ENCODE results near the gene CPA1.

CPA1 gene

DNA sequence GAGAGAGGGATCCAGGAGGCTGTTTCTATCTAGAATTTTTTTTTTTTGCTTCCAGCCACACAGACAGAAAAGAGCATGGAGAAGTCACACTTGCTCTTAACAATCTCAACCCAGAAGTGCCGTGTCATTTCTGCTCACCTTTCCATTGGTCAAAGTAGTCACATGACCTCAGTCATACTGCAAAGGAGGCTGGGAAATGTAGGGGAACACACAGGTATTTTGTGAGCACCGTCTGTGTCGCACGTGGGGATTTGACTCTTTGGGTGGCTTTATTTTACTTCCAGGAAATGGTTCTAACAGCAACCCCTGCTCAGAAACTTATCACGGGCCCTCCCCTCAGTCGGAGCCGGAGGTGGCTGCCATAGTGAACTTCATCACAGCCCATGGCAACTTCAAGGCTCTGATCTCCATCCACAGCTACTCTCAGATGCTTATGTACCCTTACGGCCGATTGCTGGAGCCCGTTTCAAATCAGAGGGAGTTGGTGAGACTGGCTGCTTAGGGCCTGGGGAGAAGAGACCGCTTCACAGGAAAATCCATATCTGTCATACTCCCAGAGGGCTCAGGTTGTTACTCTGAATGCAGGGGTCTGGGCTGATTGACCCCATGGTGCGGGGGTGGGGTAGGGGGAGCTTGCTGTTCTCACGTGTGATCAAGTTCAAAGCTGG lies 13.1 kb upstream of the CPA1 start:
- DNase-seq = no peak
- no peak overlapping the region for H3K27ac ChIP-seq
- in situ Hi-C loops (cut with HindIII; ENCODE audit: low pct_ligation_motif_present, low sequenced_read_pairs) = no loop called here

DNA sequence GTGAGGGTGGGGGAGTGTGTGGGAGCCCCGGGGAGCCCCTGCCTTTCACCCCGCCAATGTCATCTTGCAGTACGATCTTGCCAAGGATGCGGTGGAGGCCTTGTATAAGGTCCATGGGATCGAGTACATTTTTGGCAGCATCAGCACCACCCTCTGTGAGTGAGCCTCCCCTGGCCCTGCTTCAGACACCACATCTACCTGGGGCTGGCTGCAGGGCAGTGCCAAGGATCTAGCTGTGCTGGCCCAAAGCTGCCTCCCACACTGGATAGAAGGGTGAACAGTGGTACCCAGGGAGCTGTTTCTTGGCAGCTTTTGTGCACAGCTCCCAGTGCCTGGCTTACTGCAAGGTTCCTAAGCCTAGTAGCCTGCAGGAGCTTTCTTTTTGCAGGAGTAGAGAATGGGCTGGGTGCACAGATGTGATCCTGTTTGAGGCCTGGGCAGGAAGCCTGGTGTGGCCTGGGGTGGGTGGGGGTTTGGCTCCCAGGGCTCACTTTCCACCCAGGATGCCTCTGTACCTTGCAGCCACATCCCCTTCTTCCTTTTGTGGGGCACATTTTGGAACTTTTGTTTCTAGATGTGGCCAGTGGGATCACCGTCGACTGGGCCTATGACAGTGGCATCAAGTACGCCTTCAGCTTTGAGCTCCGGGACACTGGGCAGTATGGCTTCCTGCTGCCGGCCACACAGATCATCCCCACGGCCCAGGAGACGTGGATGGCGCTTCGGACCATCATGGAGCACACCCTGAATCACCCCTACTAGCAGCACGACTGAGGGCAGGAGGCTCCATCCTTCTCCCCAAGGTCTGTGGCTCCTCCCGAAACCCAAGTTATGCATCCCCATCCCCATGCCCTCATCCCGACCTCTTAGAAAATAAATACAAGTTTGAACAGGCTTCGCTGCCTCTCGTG lies 12.2 kb upstream of the CPA1 start:
- H3K4me3 ChIP-seq (ENCODE audit: low read depth, low read length) = no peak overlapping the region
- DNase-seq = no peak
- no peak overlapping the region for H3K27ac ChIP-seq
- in situ Hi-C loops (cut with HindIII; ENCODE audit: low pct_ligation_motif_present, low sequenced_read_pairs) = no loop called here
- no peaks in the 10 kb centered on the region for H3K36me3 ChIP-seq (replicated peaks)
- no peaks in the 10 kb centered on the region for H3K27me3 ChIP-seq (replicated peaks)
- TF ChIP-seq, protein P1, sequence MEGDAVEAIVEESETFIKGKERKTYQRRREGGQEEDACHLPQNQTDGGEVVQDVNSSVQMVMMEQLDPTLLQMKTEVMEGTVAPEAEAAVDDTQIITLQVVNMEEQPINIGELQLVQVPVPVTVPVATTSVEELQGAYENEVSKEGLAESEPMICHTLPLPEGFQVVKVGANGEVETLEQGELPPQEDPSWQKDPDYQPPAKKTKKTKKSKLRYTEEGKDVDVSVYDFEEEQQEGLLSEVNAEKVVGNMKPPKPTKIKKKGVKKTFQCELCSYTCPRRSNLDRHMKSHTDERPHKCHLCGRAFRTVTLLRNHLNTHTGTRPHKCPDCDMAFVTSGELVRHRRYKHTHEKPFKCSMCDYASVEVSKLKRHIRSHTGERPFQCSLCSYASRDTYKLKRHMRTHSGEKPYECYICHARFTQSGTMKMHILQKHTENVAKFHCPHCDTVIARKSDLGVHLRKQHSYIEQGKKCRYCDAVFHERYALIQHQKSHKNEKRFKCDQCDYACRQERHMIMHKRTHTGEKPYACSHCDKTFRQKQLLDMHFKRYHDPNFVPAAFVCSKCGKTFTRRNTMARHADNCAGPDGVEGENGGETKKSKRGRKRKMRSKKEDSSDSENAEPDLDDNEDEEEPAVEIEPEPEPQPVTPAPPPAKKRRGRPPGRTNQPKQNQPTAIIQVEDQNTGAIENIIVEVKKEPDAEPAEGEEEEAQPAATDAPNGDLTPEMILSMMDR (IDR thresholded peaks at IDR 0.05; ENCODE audit: low read depth, low read length, missing control alignments) = no peak

More for the DNA sequence above, 13.1 kb upstream of the CPA1 start:
- no peak overlapping the region for H3K4me3 ChIP-seq (ENCODE audit: low read depth, low read length)
- H3K27me3 ChIP-seq (replicated peaks) = no peaks in the 10 kb centered on the region
- TF ChIP-seq, protein P1 (IDR thresholded peaks at IDR 0.05; ENCODE audit: low read depth, low read length, missing control alignments) = no peak
- no peaks in the 10 kb centered on the region for H3K36me3 ChIP-seq (replicated peaks)

DNA sequence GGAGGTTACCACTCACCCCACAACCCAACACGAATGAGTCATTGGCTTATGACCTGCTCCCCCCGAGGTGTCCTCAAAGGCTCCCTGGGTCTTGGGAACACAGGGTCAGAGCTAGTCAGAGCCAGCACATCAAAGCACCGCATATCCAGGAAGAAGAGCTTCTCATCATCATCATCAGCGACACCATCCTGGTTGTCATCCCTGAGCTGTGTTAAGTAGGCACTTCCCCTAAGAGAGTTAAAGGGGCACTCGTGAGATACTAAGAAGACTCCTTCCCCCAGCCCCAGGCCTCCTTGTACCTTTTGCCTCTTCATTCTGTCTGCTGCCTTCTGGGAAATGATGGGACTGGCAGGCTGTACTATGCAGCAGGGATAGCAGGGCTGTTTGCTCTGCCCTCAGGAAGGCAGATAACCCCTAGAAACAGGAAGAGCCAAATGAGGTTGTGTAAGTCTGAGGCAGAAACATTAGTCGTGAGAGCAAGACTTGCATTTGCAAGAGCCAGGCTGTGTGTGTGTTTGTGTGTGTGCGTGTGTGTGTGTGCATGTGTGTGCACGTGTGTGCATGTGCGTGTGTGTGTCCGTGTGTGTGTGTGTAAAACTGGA lies 11.1 kb upstream of the CPA1 start:
- TF ChIP-seq, protein P1 (IDR thresholded peaks at IDR 0.05; ENCODE audit: low read depth, low read length, missing control alignments) = no peak
- in situ Hi-C loops (cut with HindIII; ENCODE audit: low pct_ligation_motif_present, low sequenced_read_pairs) = no loop called here
- no peaks in the 10 kb centered on the region for H3K27me3 ChIP-seq (replicated peaks)
- peak; percentile 78 for DNase-seq
- no peak overlapping the region for H3K4me3 ChIP-seq (ENCODE audit: low read depth, low read length)
- H3K27ac ChIP-seq = peak overlapping the region; percentile 67
- no peaks in the 10 kb centered on the region for H3K36me3 ChIP-seq (replicated peaks)

DNA sequence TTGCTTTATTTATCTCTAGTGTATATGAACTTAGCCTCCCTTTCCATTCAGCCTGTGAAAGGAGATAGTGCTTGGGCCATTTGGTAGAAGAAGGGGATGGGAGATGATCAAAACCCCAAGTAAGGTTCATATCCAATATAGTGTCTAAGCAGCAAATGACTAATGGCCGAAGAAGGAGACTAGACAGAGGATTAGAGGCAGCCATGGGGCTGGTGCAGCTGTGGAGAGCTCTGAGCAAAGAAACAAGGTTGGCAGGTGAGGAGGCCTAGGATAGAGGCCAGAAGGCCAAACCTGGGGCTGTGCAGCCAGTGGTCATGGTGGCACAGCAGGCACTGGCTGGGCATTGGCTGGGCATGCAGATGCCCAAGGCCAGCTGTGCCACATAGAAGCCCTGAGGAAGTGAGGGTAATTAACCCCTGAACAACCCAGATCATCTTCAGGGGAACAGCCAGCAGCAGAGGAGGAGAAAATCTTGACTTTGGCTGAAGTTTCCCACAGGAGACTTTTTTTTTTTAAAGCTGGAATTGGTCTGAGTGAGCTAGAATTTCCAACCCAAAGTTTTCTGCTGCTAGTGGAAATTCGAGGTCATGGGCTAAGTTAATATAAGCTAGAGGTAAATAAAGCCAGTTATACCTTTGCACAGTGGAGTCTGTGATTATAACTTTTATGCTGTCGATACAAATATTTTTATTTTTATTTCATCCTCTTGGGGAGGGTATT lies 10.3 kb upstream of the CPA1 start:
- DNase-seq = peak; percentile 32
- Histone ChIP-seq H3K36me3 (replicated peaks) (no peaks in the 10 kb centered on the region), H3K27ac (peak overlapping the region; percentile 67), H3K27me3 (replicated peaks) (no peaks in the 10 kb centered on the region), H3K4me3 (ENCODE audit: low read depth, low read length) (no peak overlapping the region)
- in situ Hi-C loops (cut with HindIII; ENCODE audit: low pct_ligation_motif_present, low sequenced_read_pairs) = no loop called here
- TF ChIP-seq, protein P1 (IDR thresholded peaks at IDR 0.05; ENCODE audit: low read depth, low read length, missing control alignments) = no peak

DNA sequence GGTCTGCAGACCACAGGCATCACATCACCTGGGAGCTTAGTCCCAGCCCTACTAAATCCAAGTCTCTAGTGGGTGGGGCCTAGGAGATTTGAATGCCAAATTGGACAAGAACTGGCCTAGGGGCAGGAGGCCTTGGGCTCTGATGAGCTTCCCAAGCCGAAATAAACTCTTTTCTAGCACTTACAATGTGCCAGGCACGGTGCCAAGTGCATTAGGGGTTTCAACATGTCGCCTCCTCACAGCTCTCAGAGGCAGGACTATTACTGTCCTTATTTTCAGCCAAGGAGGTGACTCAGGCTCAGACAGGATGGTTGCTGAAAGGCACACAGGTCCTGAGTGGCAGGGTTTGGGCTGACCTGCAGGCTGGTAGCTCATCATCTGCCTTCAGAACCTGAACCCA lies 9.2 kb upstream of the CPA1 start:
- H3K27me3 ChIP-seq (replicated peaks) = no peaks in the 10 kb centered on the region
- no peak overlapping the region for H3K27ac ChIP-seq
- TF ChIP-seq, protein P1 (IDR thresholded peaks at IDR 0.05; ENCODE audit: low read depth, low read length, missing control alignments) = no peak

More for the DNA sequence above, 9.2 kb upstream of the CPA1 start:
- no peak overlapping the region for H3K4me3 ChIP-seq (ENCODE audit: low read depth, low read length)
- no peak for DNase-seq
- in situ Hi-C loops (cut with HindIII; ENCODE audit: low pct_ligation_motif_present, low sequenced_read_pairs) = no loop called here
- no peaks in the 10 kb centered on the region for H3K36me3 ChIP-seq (replicated peaks)

Measured in brain microvascular endothelial cell (primary cell).